Fibroblast of pulmonary artery (primary cell): ENCODE results near the gene PCDH9.

ENCODE experiments used
- DNase-seq: peaks from one replicate; pipeline ENCODE4 v3.0.0-alpha.2; 2010; ENCODE audit warnings: low read depth
- H3K4me3 ChIP-seq: replicated peaks from 2 replicates; pipeline ENCODE4 v1.5.1; 2011; ENCODE audit warnings: low read depth, mild to moderate bottlenecking, control low read depth, low read length, moderate library complexity
- TF ChIP-seq, protein P1 (sequence below): IDR thresholded peaks from 2 replicates; pipeline ENCODE4 v1.5.1; 2011; ENCODE audit warnings: mild to moderate bottlenecking, control low read depth, low read length, inconsistent platforms; ENCODE audit errors: missing control alignments

Gene PCDH9

DNA sequence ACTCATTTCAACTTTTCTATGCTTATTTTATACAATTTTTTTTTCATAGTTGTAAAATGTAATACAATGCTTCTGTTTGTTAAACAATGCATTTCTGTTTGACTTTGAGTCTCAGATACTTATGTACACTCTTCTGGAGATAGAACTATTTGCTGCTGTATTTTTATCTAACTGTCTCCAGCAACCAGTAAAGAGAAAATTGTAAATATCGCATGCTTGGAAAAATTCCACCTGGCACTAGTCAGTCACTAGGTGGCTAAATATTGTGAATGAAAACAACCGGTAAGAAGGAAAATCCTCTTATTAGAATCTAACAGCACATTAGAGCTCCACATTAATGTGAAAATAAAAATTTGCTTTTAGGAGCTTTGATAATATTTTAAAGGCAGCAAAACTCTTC lies 876.5 kb downstream of the PCDH9 start:
- DNase-seq, result peak; percentile 37
- TF ChIP-seq, protein P1, sequence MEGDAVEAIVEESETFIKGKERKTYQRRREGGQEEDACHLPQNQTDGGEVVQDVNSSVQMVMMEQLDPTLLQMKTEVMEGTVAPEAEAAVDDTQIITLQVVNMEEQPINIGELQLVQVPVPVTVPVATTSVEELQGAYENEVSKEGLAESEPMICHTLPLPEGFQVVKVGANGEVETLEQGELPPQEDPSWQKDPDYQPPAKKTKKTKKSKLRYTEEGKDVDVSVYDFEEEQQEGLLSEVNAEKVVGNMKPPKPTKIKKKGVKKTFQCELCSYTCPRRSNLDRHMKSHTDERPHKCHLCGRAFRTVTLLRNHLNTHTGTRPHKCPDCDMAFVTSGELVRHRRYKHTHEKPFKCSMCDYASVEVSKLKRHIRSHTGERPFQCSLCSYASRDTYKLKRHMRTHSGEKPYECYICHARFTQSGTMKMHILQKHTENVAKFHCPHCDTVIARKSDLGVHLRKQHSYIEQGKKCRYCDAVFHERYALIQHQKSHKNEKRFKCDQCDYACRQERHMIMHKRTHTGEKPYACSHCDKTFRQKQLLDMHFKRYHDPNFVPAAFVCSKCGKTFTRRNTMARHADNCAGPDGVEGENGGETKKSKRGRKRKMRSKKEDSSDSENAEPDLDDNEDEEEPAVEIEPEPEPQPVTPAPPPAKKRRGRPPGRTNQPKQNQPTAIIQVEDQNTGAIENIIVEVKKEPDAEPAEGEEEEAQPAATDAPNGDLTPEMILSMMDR, result peak; percentile 2

DNA sequence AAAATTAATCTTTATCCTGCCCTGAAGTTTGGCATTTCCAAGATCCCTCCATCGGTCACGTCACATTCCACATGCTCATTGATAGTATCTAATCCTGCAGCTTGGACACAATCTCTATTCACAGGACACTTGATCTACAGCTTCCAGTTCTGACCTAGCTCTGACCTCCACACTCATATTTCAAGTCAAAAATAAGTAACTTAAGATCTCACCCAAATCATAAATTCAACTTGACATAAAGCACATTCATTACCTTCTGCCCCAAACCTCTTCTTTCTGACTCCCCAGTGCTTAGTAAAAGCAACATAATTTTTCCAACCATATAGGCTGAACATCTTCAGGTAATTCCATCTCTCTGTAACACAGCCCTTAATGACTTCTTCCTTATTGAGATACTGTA lies 880.2 kb downstream of the PCDH9 start:
- TF ChIP-seq, protein P1, result no peak
- no peak overlapping the region for H3K4me3 ChIP-seq
- DNase-seq, result no peak

More for the DNA sequence above, 876.5 kb downstream of the PCDH9 start:
- no peak overlapping the region for H3K4me3 ChIP-seq

DNA sequence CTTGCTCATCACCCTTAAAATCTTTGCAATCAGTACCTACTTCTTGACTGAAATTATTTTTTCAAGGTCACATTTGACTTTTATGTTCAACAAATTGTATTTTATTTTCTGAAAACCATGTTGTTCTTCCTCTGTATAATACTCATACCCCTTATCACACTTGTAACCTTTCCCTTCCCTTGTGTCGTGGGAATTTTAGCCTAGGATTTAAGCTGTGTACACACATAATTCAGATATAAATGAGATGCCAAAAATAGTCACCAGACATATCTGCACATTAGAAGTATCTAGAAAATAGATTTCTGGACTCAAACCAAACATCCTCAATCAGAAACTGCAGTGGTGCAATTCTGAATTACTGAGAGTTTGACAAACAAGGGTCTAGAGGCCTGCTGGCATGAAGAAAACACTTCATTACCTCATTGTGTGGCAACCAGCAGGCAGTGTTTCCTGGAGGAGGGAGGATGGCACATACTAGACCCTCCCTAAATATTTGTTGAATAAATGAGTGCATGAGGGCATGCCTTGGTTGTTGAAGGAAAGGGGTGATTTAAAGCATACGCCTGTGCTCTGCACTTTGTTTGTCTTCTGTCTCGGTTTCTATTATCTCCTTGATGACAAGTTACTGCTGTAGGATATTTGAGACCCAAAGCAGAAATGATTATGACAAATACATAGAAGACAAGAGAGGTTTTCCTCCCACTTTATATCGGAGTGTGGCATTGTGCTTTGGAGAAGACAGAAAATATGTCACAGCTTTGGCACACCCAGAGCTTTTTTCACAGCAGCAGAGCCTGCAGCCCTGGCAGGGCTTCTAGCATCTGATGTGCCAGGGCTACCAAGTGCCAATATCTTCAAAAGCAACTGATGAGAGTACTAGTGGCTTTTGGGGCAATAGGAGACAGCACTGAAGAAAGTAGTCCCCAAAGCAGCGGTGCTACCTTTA lies 881.1 kb downstream of the PCDH9 start:
- peak; percentile 43 for DNase-seq

DNA sequence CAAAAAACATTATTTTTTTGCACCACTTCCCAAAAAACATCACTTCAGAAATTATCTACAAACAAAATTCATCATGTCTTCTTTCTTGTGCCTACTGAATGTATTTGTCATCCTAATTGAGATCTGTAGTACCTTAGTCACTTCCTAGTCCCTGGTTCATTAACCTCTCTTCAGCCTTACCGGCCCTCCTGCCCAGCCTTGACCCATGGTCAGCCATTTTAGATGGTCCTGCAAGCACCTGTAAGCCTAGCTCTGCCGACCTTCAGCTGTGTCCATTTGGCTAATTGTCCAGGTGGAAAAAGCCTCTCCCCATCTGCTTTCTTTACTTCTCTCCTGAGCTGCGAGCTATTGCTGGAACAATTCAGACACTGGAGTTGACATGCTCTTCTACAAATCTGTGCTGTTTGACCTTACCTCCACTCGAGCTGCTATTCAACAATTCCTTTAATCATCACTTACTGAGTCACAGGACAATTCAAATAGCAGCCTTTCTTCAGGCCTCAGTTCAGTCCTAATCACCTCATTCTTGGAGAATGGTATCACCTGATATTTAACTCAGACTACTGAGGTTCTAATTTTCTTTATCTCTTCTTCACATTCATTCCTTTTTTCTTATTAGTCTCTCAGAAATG lies 882.5 kb downstream of the PCDH9 start:
- no peak for DNase-seq
- H3K4me3 ChIP-seq, result no peak overlapping the region
- TF ChIP-seq, protein P1, result no peak

More for the DNA sequence above, 881.1 kb downstream of the PCDH9 start:
- TF ChIP-seq, protein P1, result no peak
- no peak overlapping the region for H3K4me3 ChIP-seq

DNA sequence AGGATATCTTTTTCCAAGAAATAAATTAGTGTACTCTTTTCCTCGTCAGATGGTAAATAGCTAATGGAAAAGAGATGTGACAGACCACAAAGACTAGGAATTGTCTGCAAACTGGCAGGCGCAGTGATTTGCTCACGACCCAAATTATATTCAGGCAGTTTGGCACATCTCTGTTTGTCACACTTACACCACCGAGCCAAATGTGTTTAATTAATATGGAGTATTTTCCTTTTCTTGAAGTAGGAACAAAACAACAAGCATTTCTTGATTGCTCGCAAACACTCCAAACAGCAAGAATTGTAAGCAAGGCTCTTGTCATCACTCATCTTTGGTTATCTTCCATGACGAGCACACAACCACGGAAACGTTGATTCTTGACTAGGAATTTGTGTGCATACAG lies 884.2 kb downstream of the PCDH9 start:
- H3K4me3 ChIP-seq, result no peak overlapping the region
- no peak for DNase-seq
- TF ChIP-seq, protein P1, result no peak

DNA sequence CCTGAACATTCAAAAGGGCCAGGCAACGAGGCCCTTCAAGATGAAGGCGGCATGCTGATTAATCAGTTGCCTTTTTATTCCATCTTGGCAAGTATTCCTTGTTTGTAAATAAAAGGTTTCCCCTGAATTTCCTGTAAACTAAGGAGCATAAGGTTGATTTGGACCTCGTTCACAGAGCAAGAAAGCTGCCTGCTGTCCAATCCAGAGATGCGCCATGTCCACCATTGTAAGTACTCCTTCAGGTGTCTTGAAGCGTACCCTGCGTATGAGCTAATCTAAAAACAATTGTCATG lies 884.7 kb downstream of the PCDH9 start:
- no peak for DNase-seq
- TF ChIP-seq, protein P1, result no peak
- H3K4me3 ChIP-seq, result no peak overlapping the region
